PC-3 (cell line): ENCODE measurements around the gene CLDN9. TPM values are rescaled to one million over a fixed set of nuclear protein-coding genes. Genes with fewer than 3 reads are reported as not detected.
A peak's percentile ranks its signal among the peaks of the same experiment; 100 is the strongest.

ENCODE experiments used
- ATAC-seq: fragments of 200-7000 bp; cut with Tn5 transposase; 2 replicates; pipeline ENCODE4 v1.9.1; 2020; ENCODE audit warnings: mild to moderate bottlenecking, moderate library complexity
- BruUV-seq: library from RNA; stranded (reverse); fragments of 400-500 nt; replicated peaks from 2 replicates; lab custom pipeline; 2021; lab: Mats Ljungman, UMichigan
- CTCF ChIA-PET: fragments of 300-600 bp; sonication (Branson Sonifier 250); formaldehyde crosslinking; loops from one replicate; lab custom pipeline; 2022; ENCODE audit warnings: antibody characterized with exemption; lab: Charles Lee
- POLR2A ChIA-PET: fragments of 300-600 bp; sonication (Branson Sonifier 250); formaldehyde crosslinking; loops from one replicate; lab custom pipeline; 2022; ENCODE audit warnings: antibody characterized with exemption; ENCODE audit not compliant: unreplicated experiment; lab: Charles Lee
- DNase-seq: peaks from one replicate; pipeline ENCODE4 v3.0.0-alpha.2; 2015
- H2AFZ ChIP-seq: fragments of 300-600 bp; sonication (generic); 2 replicates; pipeline ENCODE4 v1.6.0; 2016; ENCODE audit warnings: antibody characterized with exemption, low read length
- H3F3A ChIP-seq: fragments of 300-600 bp; sonication (generic); one replicate; pipeline ENCODE4 v1.6.0; 2017; ENCODE audit warnings: antibody characterized with exemption, low read length, control low read depth, mild to moderate bottlenecking; ENCODE audit not compliant: unreplicated experiment
- H3K27ac ChIP-seq: fragments of 300-600 bp; sonication (generic); 2 replicates; pipeline ENCODE4 v1.5.1; 2016; ENCODE audit warnings: mild to moderate bottlenecking, low read length
- H3K27me3 ChIP-seq: fragments of 300-600 bp; sonication (generic); 2 replicates; pipeline ENCODE4 v1.6.1; 2016; ENCODE audit warnings: low read length, mixed read lengths
- H3K36me3 ChIP-seq: fragments of 300-600 bp; sonication (generic); 2 replicates; pipeline ENCODE4 v1.6.1; 2016; ENCODE audit warnings: low read depth, mixed run types, low read length, mixed read lengths
- H3K4me1 ChIP-seq: fragments of 300-600 bp; sonication (generic); 2 replicates; pipeline ENCODE4 v1.5.1; 2016; ENCODE audit warnings: low read length; ENCODE audit not compliant: insufficient read depth
- H3K4me2 ChIP-seq: fragments of 300-600 bp; sonication (generic); 2 replicates; pipeline ENCODE4 v1.6.0; 2016; ENCODE audit warnings: low read length
- H3K4me3 ChIP-seq: fragments of 300-600 bp; sonication (generic); 2 replicates; pipeline ENCODE4 v1.5.1; 2016; ENCODE audit warnings: mild to moderate bottlenecking, low read length, mixed read lengths
- H3K79me2 ChIP-seq: fragments of 300-600 bp; sonication (generic); 2 replicates; pipeline ENCODE4 v1.6.1; 2017; ENCODE audit warnings: low read length, mixed read lengths
- H3K9ac ChIP-seq: fragments of 300-600 bp; sonication (generic); 2 replicates; pipeline ENCODE4 v1.6.0; 2016; ENCODE audit warnings: mild to moderate bottlenecking, low read length
- H3K9me2 ChIP-seq: fragments of 300-600 bp; sonication (generic); replicated peaks from 2 replicates; pipeline ENCODE4 v1.6.1; 2016; ENCODE audit warnings: mixed run types, low read length, mixed read lengths
- H3K9me3 ChIP-seq: fragments of 300-600 bp; sonication (generic); 2 replicates; pipeline ENCODE4 v1.6.1; 2016; ENCODE audit warnings: low read length, mixed read lengths
- H4K20me1 ChIP-seq: fragments of 300-600 bp; sonication (generic); 2 replicates; pipeline ENCODE4 v1.6.1; 2016; ENCODE audit warnings: low read length, mixed read lengths
- EZH2 ChIP-seq: fragments of 300-600 bp; sonication (generic); IDR thresholded peaks from one replicate; pipeline ENCODE4 v1.6.1; 2017; ENCODE audit warnings: antibody characterized with exemption, mild to moderate bottlenecking, low read length; ENCODE audit not compliant: unreplicated experiment
- EZH2phosphoT487 ChIP-seq: fragments of 300-600 bp; sonication (generic); IDR thresholded peaks from 2 replicates; pipeline ENCODE4 v1.6.1; 2018; ENCODE audit warnings: mild to moderate bottlenecking, antibody characterized with exemption, low read length, borderline replicate concordance
- intact Hi-C: fragments of 100-400 bp; cut with micrococcal nuclease; formaldehyde crosslinking; loops from 2 replicates; pipeline ENCODE4 v1.9.0; 2023
- total RNA-seq: library from RNA; depleted of rRNA; stranded (reverse); fragments of >200 nt; gene quantifications from 2 replicates; pipeline ENCODE4 v1.2.3, GENCODE V29; 2014
- TF ChIP-seq, protein P1 (sequence below): fragments of 300-600 bp; sonication (generic); conservative IDR thresholded peaks from 2 replicates; pipeline ENCODE4 v1.5.1; 2017; ENCODE audit warnings: antibody characterized with exemption, low read depth, mild to moderate bottlenecking, low read length

CLDN9 gene
- total RNA-seq, 1 experiment from 2014 or later = 0.33 TPM

DNA sequence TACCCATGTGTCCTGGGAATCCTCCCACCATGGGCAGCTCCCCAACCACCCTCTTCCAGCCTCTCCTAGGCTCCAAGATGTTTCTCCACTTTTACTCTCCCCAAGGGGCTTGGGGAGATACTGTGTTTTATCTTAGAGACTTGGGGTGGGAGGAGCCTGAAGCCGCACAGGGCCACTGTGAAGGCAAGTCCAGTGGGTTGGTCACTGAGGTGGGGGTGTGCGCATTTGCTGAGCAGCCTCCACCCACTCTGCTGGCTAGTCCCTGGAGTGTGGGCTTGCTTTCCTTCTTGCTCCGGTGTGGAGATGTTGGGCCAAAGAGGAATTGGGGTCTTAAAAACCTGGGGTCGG lies 4.1 kb upstream of the CLDN9 start:
- intact Hi-C loops = no loop called here
- no peak for TF ChIP-seq EZH2phosphoT487
- no peak for TF ChIP-seq EZH2
- TF ChIP-seq, protein P1, sequence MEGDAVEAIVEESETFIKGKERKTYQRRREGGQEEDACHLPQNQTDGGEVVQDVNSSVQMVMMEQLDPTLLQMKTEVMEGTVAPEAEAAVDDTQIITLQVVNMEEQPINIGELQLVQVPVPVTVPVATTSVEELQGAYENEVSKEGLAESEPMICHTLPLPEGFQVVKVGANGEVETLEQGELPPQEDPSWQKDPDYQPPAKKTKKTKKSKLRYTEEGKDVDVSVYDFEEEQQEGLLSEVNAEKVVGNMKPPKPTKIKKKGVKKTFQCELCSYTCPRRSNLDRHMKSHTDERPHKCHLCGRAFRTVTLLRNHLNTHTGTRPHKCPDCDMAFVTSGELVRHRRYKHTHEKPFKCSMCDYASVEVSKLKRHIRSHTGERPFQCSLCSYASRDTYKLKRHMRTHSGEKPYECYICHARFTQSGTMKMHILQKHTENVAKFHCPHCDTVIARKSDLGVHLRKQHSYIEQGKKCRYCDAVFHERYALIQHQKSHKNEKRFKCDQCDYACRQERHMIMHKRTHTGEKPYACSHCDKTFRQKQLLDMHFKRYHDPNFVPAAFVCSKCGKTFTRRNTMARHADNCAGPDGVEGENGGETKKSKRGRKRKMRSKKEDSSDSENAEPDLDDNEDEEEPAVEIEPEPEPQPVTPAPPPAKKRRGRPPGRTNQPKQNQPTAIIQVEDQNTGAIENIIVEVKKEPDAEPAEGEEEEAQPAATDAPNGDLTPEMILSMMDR = no peak
- Histone ChIP-seq H3K27me3 (no peaks in the 10 kb centered on the region), H3K36me3 (no peaks in the 10 kb centered on the region), H3K27ac (peak overlapping the region; percentile 75), H3F3A (no peaks in the 10 kb centered on the region), H2AFZ (no peak overlapping the region), H3K9me3 (no peaks in the 10 kb centered on the region), H3K4me2 (no peak overlapping the region), H3K79me2 (0 out of 2 replicates have a peak, but pooled peaks cover 3% of the 10 kb centered on the region), H3K9me2 (no peaks in the 10 kb centered on the region), H3K4me3 (no peak overlapping the region), H3K4me1 (peaks cover 35% of the 10 kb centered on the region), H4K20me1 (no peaks in the 10 kb centered on the region), H3K9ac (no peak overlapping the region)
- POLR2A ChIA-PET = interaction anchor here (2.4 kb wide), 1 partner anchor 12 kb away, joined by 18 read pairs; the partner anchor contains the start of gene TNFRSF12A
- DNase-seq (no peak), ATAC-seq (no peak)
- CTCF ChIA-PET = no interaction called here
- no TSS peak for BruUV-seq

DNA sequence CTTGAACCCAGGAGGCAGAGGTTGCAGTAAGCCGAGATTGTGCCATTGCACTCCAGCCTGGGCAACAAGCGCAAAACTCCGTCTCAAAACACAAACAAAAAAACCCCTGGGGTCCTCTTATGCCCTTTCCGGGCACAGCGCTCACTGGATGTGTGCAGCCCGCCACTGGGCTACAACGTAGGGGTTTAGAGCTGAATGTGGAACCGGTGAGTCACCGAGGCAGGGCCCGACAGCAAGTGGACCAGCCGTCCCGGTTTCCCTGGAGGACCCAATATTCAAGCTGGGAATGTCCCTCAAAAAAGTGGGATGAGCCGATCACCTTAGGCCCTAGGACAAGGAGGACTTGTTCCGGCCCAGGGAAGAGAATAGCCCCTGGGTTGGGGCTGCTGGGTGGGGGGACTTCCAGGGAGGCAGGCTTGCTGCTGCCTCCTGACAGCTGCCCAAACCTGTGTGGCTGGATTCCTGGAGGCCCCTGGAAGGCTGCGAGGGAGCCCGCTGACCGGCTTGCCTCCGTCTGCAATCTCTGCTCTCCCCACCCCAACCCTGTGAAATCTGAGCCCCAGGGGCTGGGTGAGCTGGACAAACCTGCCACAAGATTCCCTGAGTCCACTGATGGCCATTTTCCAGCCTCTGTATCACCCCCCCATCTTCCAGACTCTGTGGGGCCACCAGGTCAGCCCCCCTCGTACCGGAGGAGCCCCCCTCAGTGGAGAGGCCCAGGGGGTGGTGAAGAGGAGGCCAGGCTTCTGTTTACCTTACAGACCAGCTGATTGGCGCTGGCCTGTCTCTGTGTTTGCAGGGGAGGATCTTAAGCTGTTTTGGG lies 2.9 kb upstream of the CLDN9 start:
- no peaks in the 10 kb centered on the region for H3F3A ChIP-seq
- 0 out of 2 replicates have a peak, but pooled peaks cover 3% of the 10 kb centered on the region for H3K79me2 ChIP-seq
- intact Hi-C loops = no loop called here
- CTCF ChIA-PET = interaction anchor here (1.4 kb wide), 1 partner anchor 13 kb away, joined by 6 read pairs; no protein-coding TSS in a partner anchor
- H3K36me3 ChIP-seq = no peaks in the 10 kb centered on the region
- H3K4me1 ChIP-seq = peaks cover 37% of the 10 kb centered on the region
- H2AFZ ChIP-seq = peak overlapping the region; percentile 65
- H3K4me3 ChIP-seq = peak overlapping the region; percentile 53; the same call in 1 of the 2 replicates
- H3K9ac ChIP-seq = no peak overlapping the region
- BruUV-seq = TSS peak; percentile 40
- ATAC-seq (peak; percentile 77), DNase-seq (peak; percentile 88)
- H4K20me1 ChIP-seq = no peaks in the 10 kb centered on the region
- H3K27ac ChIP-seq = peak overlapping the region; percentile 75
- H3K4me2 ChIP-seq = peak overlapping the region; percentile 74
- POLR2A ChIA-PET = interaction anchor here (0.6 to 2.4 kb wide), 4 partner anchors 11 to 153 kb away, joined by 3 to 18 read pairs (median 3); partner anchors contain the start of gene TNFRSF12A
- H3K9me3 ChIP-seq = no peaks in the 10 kb centered on the region
- no peaks in the 10 kb centered on the region for H3K9me2 ChIP-seq
- H3K27me3 ChIP-seq = no peaks in the 10 kb centered on the region
- TF ChIP-seq EZH2phosphoT487 (no peak), EZH2 (no peak)
- TF ChIP-seq, protein P1 = no peak
